ENCODE data around the gene CTAG1B.
"Not testable (repeated sequence)": the region's sequence is repeated elsewhere in the genome, so short reads cannot be mapped to it uniquely, and the experiment has no call there.

CTAG1B gene

GRCh38 chrX:154582994-154583393 is 36.1 kb downstream of the CTAG1B start:
- DNase-seq: not testable (repeated sequence)

GRCh38 chrX:154575076-154575475 is 44.0 kb downstream of the CTAG1B start:
- DNase-seq: not testable (repeated sequence)

GRCh38 chrX:154573061-154573460 is 46.0 kb downstream of the CTAG1B start:
- not testable (repeated sequence) for DNase-seq

- DNase-seq: not testable (repeated sequence)
These were observed 48.7 kb downstream of the CTAG1B start for GRCh38 chrX:154570361-154570760.

All from fibroblast of skin of right quadriceps (primary cell).